Measurements from ENCODE around the gene PLP2.
"Not testable (repeated sequence)": the region's sequence is repeated elsewhere in the genome, so short reads cannot be mapped to it uniquely, and the experiment has no call there.

The PLP2 gene

GRCh38 chrX:49163555-49164419 lies 7.9 kb upstream of the PLP2 start:
- H3K27ac ChIP-seq (ENCODE audit: low read depth, low read length), result peak overlapping the region; percentile 65
- peak overlapping the region; percentile 74 for H3K4me3 ChIP-seq (ENCODE audit: low read depth, low read length)
- H3K79me2 ChIP-seq (ENCODE audit: control insufficient read depth, insufficient read depth, low read length, unreplicated experiment), result no peaks in the 10 kb centered on the region
- H3K36me3 ChIP-seq (ENCODE audit: insufficient read depth, low read length), result no peaks in the 10 kb centered on the region
- H3K27me3 ChIP-seq (ENCODE audit: insufficient read depth, low read length), result no peaks in the 10 kb centered on the region
- peak overlapping the region; percentile 83 for H2AFZ ChIP-seq (ENCODE audit: low read length, unreplicated experiment)
- H3K4me1 ChIP-seq (ENCODE audit: control insufficient read depth, insufficient read depth, low read length, unreplicated experiment), result no peaks in the 10 kb centered on the region

DNA sequence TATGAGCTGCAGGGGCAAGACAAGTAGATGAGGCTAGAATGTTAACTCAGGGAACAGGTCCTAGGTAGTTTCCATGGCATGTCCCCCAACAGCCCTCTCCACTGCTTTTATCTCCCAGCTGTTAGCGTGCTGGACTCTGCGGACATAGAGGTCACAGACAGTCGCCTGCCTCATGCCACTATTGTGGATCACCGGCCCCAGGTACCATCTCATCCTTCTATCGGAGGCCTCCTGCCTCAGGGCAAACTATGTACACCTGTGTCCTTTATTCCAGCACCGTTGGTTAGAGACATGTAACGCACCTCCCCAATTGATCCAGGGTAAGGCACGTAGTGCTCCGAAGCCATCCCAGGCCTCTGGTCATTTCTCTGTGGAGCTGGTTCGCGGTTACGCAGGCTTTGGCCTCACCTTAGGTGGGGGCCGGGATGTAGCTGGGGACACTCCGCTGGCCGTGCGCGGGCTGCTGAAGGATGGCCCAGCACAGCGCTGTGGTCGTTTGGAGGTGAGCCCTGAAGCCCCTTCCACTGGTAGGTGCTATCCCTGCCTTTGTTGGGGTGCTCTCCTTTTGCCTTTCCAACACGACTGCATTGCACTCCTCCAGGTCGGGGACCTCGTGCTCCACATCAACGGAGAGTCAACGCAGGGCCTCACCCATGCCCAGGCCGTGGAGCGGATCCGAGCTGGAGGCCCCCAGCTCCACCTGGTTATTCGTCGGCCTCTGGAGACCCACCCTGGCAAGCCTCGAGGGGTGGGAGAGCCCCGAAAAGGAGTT lies 6.9 kb upstream of the PLP2 start:
- no peaks in the 10 kb centered on the region for H3K27me3 ChIP-seq (ENCODE audit: insufficient read depth, low read length)
- H3K4me3 ChIP-seq (ENCODE audit: low read depth, low read length), result no peak overlapping the region
- H2AFZ ChIP-seq (ENCODE audit: low read length, unreplicated experiment), result no peak overlapping the region
- no peaks in the 10 kb centered on the region for H3K4me1 ChIP-seq (ENCODE audit: control insufficient read depth, insufficient read depth, low read length, unreplicated experiment)
- no peaks in the 10 kb centered on the region for H3K79me2 ChIP-seq (ENCODE audit: control insufficient read depth, insufficient read depth, low read length, unreplicated experiment)
- H3K27ac ChIP-seq (ENCODE audit: low read depth, low read length), result no peak overlapping the region
- no peaks in the 10 kb centered on the region for H3K36me3 ChIP-seq (ENCODE audit: insufficient read depth, low read length)

GRCh38 chrX:49165901-49166881 lies 5.5 kb upstream of the PLP2 start:
- Histone ChIP-seq H3K79me2 (ENCODE audit: control insufficient read depth, insufficient read depth, low read length, unreplicated experiment) (no peaks in the 10 kb centered on the region), H2AFZ (ENCODE audit: low read length, unreplicated experiment) (no peak overlapping the region), H3K36me3 (ENCODE audit: insufficient read depth, low read length) (no peaks in the 10 kb centered on the region), H3K4me1 (ENCODE audit: control insufficient read depth, insufficient read depth, low read length, unreplicated experiment) (no peaks in the 10 kb centered on the region), H3K27ac (ENCODE audit: low read depth, low read length) (peak overlapping the region; percentile 97), H3K4me3 (ENCODE audit: low read depth, low read length) (peak overlapping the region; percentile 84), H3K27me3 (ENCODE audit: insufficient read depth, low read length) (no peaks in the 10 kb centered on the region)

DNA sequence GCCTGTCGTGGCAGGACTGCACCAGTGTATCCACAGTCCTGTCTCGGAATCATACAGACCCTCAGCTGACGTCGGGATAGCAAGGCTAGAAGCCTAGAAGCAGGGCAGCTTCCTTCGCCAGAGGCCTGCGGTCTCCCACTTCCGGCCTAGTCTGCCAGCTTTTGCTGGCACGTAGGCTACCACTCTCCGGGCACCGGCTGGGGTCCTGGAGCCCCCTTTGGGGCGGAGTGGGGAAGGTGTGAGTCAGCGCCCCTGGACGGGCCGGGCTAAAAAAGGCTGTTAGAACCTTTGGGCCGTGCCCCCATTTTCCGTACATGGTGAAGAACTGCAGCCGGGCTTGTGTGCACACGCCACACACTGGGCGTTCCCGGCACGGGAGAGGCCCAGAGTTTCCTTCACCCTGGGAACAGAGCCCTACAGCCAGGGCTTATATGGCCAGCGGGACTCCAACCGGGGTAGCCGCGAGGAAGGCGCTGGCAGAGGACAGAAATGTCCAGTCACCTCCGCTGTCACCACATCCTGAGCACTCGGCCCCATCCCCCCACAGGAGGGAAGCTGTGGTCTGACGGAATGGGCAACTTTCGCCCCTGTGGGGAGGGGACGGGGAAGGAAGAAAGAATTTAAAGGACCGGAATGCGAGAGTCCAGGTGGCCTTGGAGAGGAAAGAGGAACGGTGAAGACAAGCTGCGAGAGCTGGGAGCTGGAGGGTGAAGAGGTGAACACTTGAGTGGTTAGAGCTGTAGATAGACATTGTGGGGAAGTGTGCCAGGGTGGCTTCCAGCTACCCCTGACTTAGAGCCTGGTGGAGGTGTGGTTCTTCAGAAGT lies 4.6 kb upstream of the PLP2 start:
- Histone ChIP-seq H3K27ac (ENCODE audit: low read depth, low read length) (peak overlapping the region; percentile 97), H3K36me3 (ENCODE audit: insufficient read depth, low read length) (no peaks in the 10 kb centered on the region), H3K4me1 (ENCODE audit: control insufficient read depth, insufficient read depth, low read length, unreplicated experiment) (no peaks in the 10 kb centered on the region), H3K4me3 (ENCODE audit: low read depth, low read length) (peak overlapping the region; percentile 84), H2AFZ (ENCODE audit: low read length, unreplicated experiment) (no peak overlapping the region), H3K27me3 (ENCODE audit: insufficient read depth, low read length) (no peaks in the 10 kb centered on the region), H3K79me2 (ENCODE audit: control insufficient read depth, insufficient read depth, low read length, unreplicated experiment) (no peaks in the 10 kb centered on the region)

- Histone ChIP-seq H3K4me1 (ENCODE audit: control insufficient read depth, insufficient read depth, low read length, unreplicated experiment) (no peaks in the 10 kb centered on the region), H3K4me3 (ENCODE audit: low read depth, low read length) (peak overlapping the region; percentile 84), H3K79me2 (ENCODE audit: control insufficient read depth, insufficient read depth, low read length, unreplicated experiment) (peaks cover 4% of the 10 kb centered on the region), H3K27ac (ENCODE audit: low read depth, low read length) (peak overlapping the region; percentile 97), H3K27me3 (ENCODE audit: insufficient read depth, low read length) (no peaks in the 10 kb centered on the region), H3K36me3 (ENCODE audit: insufficient read depth, low read length) (no peaks in the 10 kb centered on the region), H2AFZ (ENCODE audit: low read length, unreplicated experiment) (no peak overlapping the region)
These were observed 4.0 kb upstream of the PLP2 start for GRCh38 chrX:49167740-49168108.

GRCh38 chrX:49172280-49172780 lies 632 bp downstream of the PLP2 start:
- Histone ChIP-seq H3K36me3 (ENCODE audit: insufficient read depth, low read length) (no peaks in the 10 kb centered on the region), H3K27ac (ENCODE audit: low read depth, low read length) (peak overlapping the region; percentile 74), H3K79me2 (ENCODE audit: control insufficient read depth, insufficient read depth, low read length, unreplicated experiment) (peaks cover 14% of the 10 kb centered on the region), H3K4me3 (ENCODE audit: low read depth, low read length) (peak overlapping the region; percentile 97), H2AFZ (ENCODE audit: low read length, unreplicated experiment) (no peak overlapping the region), H3K27me3 (ENCODE audit: insufficient read depth, low read length) (no peaks in the 10 kb centered on the region), H3K4me1 (ENCODE audit: control insufficient read depth, insufficient read depth, low read length, unreplicated experiment) (peaks cover 7% of the 10 kb centered on the region)

DNA sequence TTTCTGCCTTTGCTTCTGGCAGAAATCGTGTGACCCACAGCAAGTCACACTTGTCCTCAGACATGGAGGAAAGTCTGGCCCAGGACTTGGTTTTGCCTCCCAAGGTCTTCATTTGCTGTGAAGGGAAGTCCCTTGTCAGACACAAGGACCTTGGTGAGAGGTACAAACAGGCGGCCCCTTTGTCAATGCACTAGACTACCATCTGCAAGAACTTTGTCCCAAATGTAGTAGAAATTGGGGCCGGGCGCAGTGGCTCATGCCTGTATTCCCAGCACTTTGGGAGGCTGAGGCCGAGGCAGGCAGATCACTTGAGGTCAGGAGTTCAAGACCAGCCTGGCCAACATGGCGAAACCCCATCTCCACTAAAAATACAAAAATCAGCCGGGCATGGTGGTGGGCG lies 1.8 kb downstream of the PLP2 start:
- H3K4me1 ChIP-seq (ENCODE audit: control insufficient read depth, insufficient read depth, low read length, unreplicated experiment); H3K36me3 ChIP-seq (ENCODE audit: insufficient read depth, low read length); H2AFZ ChIP-seq (ENCODE audit: low read length, unreplicated experiment); H3K27me3 ChIP-seq (ENCODE audit: insufficient read depth, low read length); H3K27ac ChIP-seq (ENCODE audit: low read depth, low read length): not testable (repeated sequence)
- peak overlapping the region; percentile 97 for H3K4me3 ChIP-seq (ENCODE audit: low read depth, low read length)
- H3K79me2 ChIP-seq (ENCODE audit: control insufficient read depth, insufficient read depth, low read length, unreplicated experiment), result peaks cover 14% of the 10 kb centered on the region

DNA sequence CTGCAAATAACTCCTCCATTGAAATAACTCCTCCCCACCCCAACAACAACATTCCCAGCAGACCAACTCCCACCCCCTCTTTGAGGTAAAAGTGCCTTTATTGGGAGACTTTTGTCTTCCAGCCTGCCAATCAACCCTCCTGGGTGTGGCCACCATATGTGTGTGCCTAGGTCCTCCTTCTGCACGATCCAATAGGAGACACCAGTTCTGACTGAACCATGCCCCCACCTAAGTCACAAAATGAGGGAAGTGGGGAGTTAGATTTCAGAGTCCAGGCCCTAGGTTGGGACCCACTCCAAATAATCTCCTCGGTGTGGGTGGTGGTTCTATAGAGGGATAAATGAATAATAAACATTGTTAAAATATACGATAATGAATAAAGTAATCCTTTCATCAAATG lies 3.0 kb downstream of the PLP2 start:
- H3K36me3 ChIP-seq (ENCODE audit: insufficient read depth, low read length), result no peaks in the 10 kb centered on the region

DNA sequence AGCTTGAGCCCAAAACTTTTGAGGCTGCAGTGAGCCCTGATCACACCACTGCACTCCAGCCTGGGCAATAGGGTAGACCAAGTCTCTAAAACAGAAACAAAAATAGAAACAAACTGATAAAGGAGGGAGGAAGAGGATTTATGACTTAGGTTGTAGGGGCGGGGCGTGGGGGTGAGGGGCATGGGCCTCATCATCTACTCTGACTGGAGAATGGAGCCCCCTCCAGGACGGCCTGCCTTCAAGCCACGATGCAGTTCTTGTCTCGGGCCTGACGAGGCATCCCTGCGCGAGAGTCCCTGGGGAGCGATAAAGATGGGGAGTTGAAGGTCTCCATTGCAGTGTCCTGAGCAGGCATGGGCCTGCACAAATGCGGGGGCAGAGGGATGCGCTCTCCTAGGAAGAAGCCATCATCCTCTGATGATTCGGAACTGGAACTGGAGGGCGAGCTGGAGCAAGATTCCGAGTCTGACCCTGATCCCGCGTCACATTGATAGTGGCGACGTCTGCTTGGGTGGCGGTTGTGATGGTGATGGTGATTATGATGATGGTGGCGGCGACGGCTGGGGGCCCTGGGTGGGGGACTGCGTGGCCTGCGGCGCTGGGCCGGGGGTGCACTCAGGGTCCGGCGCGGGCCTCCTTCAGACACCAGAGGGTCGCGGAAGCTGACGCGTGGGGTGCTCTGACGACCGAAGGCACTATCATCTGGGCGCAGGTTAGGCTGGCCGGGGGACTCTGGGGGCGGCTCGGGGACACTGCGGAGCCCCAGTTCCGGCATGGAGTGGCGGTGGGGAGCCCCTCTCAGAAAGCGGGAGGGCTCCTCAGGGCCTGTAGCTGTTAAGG lies 4.0 kb downstream of the PLP2 start:
- Histone ChIP-seq H3K27me3 (ENCODE audit: insufficient read depth, low read length) (no peaks in the 10 kb centered on the region), H3K4me3 (ENCODE audit: low read depth, low read length) (no peak overlapping the region), H2AFZ (ENCODE audit: low read length, unreplicated experiment) (no peak overlapping the region), H3K27ac (ENCODE audit: low read depth, low read length) (no peak overlapping the region), H3K79me2 (ENCODE audit: control insufficient read depth, insufficient read depth, low read length, unreplicated experiment) (peaks cover 14% of the 10 kb centered on the region), H3K36me3 (ENCODE audit: insufficient read depth, low read length) (no peaks in the 10 kb centered on the region), H3K4me1 (ENCODE audit: control insufficient read depth, insufficient read depth, low read length, unreplicated experiment) (peaks cover 7% of the 10 kb centered on the region)

More for the DNA sequence above, 3.0 kb downstream of the PLP2 start:
- peaks cover 14% of the 10 kb centered on the region for H3K79me2 ChIP-seq (ENCODE audit: control insufficient read depth, insufficient read depth, low read length, unreplicated experiment)
- H3K27me3 ChIP-seq (ENCODE audit: insufficient read depth, low read length), result no peaks in the 10 kb centered on the region
- no peak overlapping the region for H2AFZ ChIP-seq (ENCODE audit: low read length, unreplicated experiment)
- H3K27ac ChIP-seq (ENCODE audit: low read depth, low read length), result no peak overlapping the region
- H3K4me1 ChIP-seq (ENCODE audit: control insufficient read depth, insufficient read depth, low read length, unreplicated experiment), result peaks cover 7% of the 10 kb centered on the region
- no peak overlapping the region for H3K4me3 ChIP-seq (ENCODE audit: low read depth, low read length)
